Naive B cell (primary cell): ENCODE data around the gene LHX3. TPM values are rescaled to one million over a fixed set of nuclear protein-coding genes. Genes with fewer than 3 reads are reported as not detected.

Experiments
- ATAC-seq, 2 donors: fragments of 150-1000 bp; cut with Tn5 transposase; 2 replicates each; pipeline ENCODE4 v1.10.0; 2021; ENCODE audit warnings: low read depth in 2 of 2, mild to moderate bottlenecking in 2 of 2, moderate library complexity in 2 of 2
- DNase-seq: peaks from one replicate; pipeline ENCODE4 v3.0.0; 2022
- H3K27ac Mint-ChIP-seq, 6 donors: one replicate each; pipeline ENCODE4 v1.8.0; 2020 to 2022; ENCODE audit warnings: mild to moderate bottlenecking in 6 of 6, mixed read lengths in 6 of 6, moderate library complexity in 5 of 6, inconsistent platforms in 2 of 6
- H3K27me3 Mint-ChIP-seq, 3 donors: one replicate each; pipeline ENCODE4 v1.8.0; 2021 to 2022; ENCODE audit warnings: mixed read lengths in 3 of 3, mild to moderate bottlenecking in 1 of 3
- H3K36me3 Mint-ChIP-seq, 2 donors: one replicate each; pipeline ENCODE4 v1.8.0; 2020 to 2022; ENCODE audit warnings: mixed read lengths in 2 of 2, inconsistent platforms in 1 of 2, mild to moderate bottlenecking in 1 of 2
- H3K4me1 Mint-ChIP-seq, 3 donors: one replicate each; pipeline ENCODE4 v1.8.0; 2020 to 2022; ENCODE audit warnings: mixed read lengths in 3 of 3, inconsistent platforms in 1 of 3, mild to moderate bottlenecking in 1 of 3, moderate library complexity in 1 of 3
- H3K4me3 Mint-ChIP-seq, 8 donors: one replicate each; pipeline ENCODE4 v1.8.0; 2020 to 2022; ENCODE audit warnings: mild to moderate bottlenecking in 8 of 8, mixed read lengths in 8 of 8, moderate library complexity in 8 of 8, inconsistent platforms in 2 of 8
- H3K9me3 Mint-ChIP-seq, 7 donors: one replicate each; pipeline ENCODE4 v1.8.0; 2020 to 2022; ENCODE audit warnings: mixed read lengths in 7 of 7, mild to moderate bottlenecking in 5 of 7, inconsistent platforms in 2 of 7, moderate library complexity in 1 of 7
- polyA plus RNA-seq, 6 donors: library from polyadenylated mRNA; unstranded; fragments of 300-500 nt; fragmentation: Illumina TruSeq; gene quantifications; one replicate each; pipeline ENCODE4 v1.2.3, GENCODE V29; 2021; ENCODE audit warnings: low read depth in 6 of 6

The LHX3 gene
- polyA plus RNA-seq, 6 donors from 2014 or later = not detected

DNA sequence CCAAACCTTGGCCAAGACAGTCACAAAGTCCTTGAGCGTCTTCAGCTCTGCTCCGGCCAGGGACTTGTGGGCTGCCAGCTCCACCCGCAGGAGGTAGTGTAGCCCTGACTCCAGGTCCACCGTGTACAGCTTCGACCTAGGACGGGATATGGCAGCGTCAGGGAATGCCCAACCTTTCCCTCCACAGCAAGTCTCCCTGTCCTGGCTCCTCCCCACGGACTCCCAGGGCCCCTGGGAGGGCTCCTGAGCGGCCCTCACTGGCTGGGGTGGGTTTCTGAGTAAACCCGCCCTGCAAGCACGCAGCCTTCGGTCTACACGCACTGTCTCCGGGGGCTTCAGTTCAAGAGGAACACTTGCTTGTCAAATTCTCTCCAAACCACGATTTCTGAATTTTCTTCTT lies 13.7 kb upstream of the LHX3 start:
- Mint-ChIP-seq H3K27ac (peak overlapping the region in 1 of 6 donors; percentile 67), H3K27me3 (no peaks in the 10 kb centered on the region), H3K4me1 (peaks cover 6 to 16% (median 8%) of the 10 kb centered on the region in 3 donors), H3K36me3 (peaks cover 7 to 27% of the 10 kb centered on the region in 2 donors), H3K9me3 (no peaks in the 10 kb centered on the region), H3K4me3 (no peak overlapping the region)
- ATAC-seq = no peak
- no peak for DNase-seq

GRCh38 chr9:136218271-136218670 lies 13.3 kb upstream of the LHX3 start:
- Mint-ChIP-seq H3K9me3 (no peaks in the 10 kb centered on the region), H3K27me3 (no peaks in the 10 kb centered on the region), H3K36me3 (peaks cover 7 to 23% of the 10 kb centered on the region in 2 donors), H3K4me3 (no peak overlapping the region), H3K27ac (no peak overlapping the region), H3K4me1 (peaks cover 4 to 12% (median 6%) of the 10 kb centered on the region in 3 donors)
- ATAC-seq (no peak), DNase-seq (no peak)

- Mint-ChIP-seq H3K4me3 (no peak overlapping the region), H3K27ac (no peak overlapping the region), H3K36me3 (peaks cover 7 to 17% of the 10 kb centered on the region in 2 donors), H3K27me3 (no peaks in the 10 kb centered on the region), H3K9me3 (no peaks in the 10 kb centered on the region), H3K4me1 (peaks cover 3 to 6% (median 6%) of the 10 kb centered on the region in 3 donors)
- ATAC-seq (no peak), DNase-seq (no peak)
Measured at GRCh38 chr9:136216541-136217244, 11.8 kb upstream of the LHX3 start.

DNA sequence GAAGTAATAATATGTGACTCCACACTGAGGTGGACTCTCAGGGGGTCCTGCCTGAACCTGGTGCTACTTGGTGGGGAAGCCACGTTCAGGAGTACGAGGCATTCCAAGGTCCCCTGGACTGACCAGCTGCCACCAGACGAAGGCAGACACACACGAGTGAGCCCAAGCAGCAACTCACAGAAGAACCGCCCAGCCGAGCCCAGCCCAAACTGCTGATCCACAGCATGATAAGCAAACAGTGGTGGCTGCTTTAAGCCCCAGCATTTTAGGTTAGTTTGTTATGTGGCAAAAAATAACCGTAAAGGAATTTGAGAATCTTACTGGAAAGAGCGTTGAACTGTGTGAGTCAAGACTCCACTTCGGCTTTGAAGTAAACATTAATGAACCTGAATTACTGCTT lies 8.8 kb upstream of the LHX3 start:
- H3K4me1 Mint-ChIP-seq = peaks cover 0 to 6% (median 4%) of the 10 kb centered on the region in 3 donors
- no peaks in the 10 kb centered on the region for H3K9me3 Mint-ChIP-seq
- peaks cover 14% of the 10 kb centered on the region in 2 donors for H3K36me3 Mint-ChIP-seq

GRCh38 chr9:136212345-136212950 lies 7.5 kb upstream of the LHX3 start:
- ATAC-seq (no peak), DNase-seq (no peak)
- Mint-ChIP-seq H3K27ac (peak overlapping the region in 1 of 6 donors; percentile 49), H3K27me3 (no peaks in the 10 kb centered on the region), H3K4me3 (peak overlapping the region in 2 of 8 donors; percentile 30 to 42), H3K9me3 (no peaks in the 10 kb centered on the region), H3K36me3 (peaks cover 15% of the 10 kb centered on the region in 2 donors), H3K4me1 (peaks cover 0 to 6% (median 3%) of the 10 kb centered on the region in 3 donors)

More for the DNA sequence above, 8.8 kb upstream of the LHX3 start:
- Mint-ChIP-seq H3K27me3 (no peaks in the 10 kb centered on the region), H3K4me3 (peak overlapping the region in 1 of 8 donors; percentile 57), H3K27ac (no peak overlapping the region)
- ATAC-seq = no peak
- no peak for DNase-seq

- Mint-ChIP-seq H3K27ac (peak overlapping the region in 1 of 6 donors; percentile 49), H3K9me3 (no peaks in the 10 kb centered on the region), H3K36me3 (peaks cover 21 to 23% of the 10 kb centered on the region in 2 donors), H3K27me3 (peaks cover 0 to 6% (median 0%) of the 10 kb centered on the region in 3 donors), H3K4me3 (no peak overlapping the region), H3K4me1 (peaks cover 0 to 10% (median 9%) of the 10 kb centered on the region in 3 donors)
- ATAC-seq (peak in 1 of 2 donors; percentile 30), DNase-seq (no peak)
Measured at GRCh38 chr9:136211441-136212344, 6.8 kb upstream of the LHX3 start.

- ATAC-seq = no peak
- no peaks in the 10 kb centered on the region for H3K9me3 Mint-ChIP-seq
- no peak overlapping the region for H3K27ac Mint-ChIP-seq
- H3K27me3 Mint-ChIP-seq = peaks cover 0 to 7% (median 3%) of the 10 kb centered on the region in 3 donors
- peaks cover 3 to 16% (median 12%) of the 10 kb centered on the region in 3 donors for H3K4me1 Mint-ChIP-seq
- DNase-seq = no peak
- H3K4me3 Mint-ChIP-seq = no peak overlapping the region
- H3K36me3 Mint-ChIP-seq = peaks cover 28 to 29% of the 10 kb centered on the region in 2 donors
Measured at GRCh38 chr9:136211006-136211405, 6.1 kb upstream of the LHX3 start.

- Mint-ChIP-seq H3K27ac (no peak overlapping the region), H3K36me3 (peaks cover 22 to 32% of the 10 kb centered on the region in 2 donors), H3K4me1 (peaks cover 5 to 17% (median 14%) of the 10 kb centered on the region in 3 donors), H3K9me3 (no peaks in the 10 kb centered on the region), H3K4me3 (no peak overlapping the region), H3K27me3 (peaks cover 0 to 7% (median 5%) of the 10 kb centered on the region in 3 donors)
- no peak for DNase-seq
- ATAC-seq = no peak
Measured at GRCh38 chr9:136210276-136210675, 5.3 kb upstream of the LHX3 start.

GRCh38 chr9:136209786-136210185 lies 4.9 kb upstream of the LHX3 start:
- H3K9me3 Mint-ChIP-seq = no peaks in the 10 kb centered on the region
- no peak overlapping the region for H3K4me3 Mint-ChIP-seq
- DNase-seq (no peak), ATAC-seq (no peak)
- H3K4me1 Mint-ChIP-seq = peaks cover 5 to 17% (median 12%) of the 10 kb centered on the region in 3 donors
- peaks cover 17 to 29% of the 10 kb centered on the region in 2 donors for H3K36me3 Mint-ChIP-seq
- peaks cover 0 to 7% (median 5%) of the 10 kb centered on the region in 3 donors for H3K27me3 Mint-ChIP-seq
- peak overlapping the region in 1 of 6 donors; percentile 57 for H3K27ac Mint-ChIP-seq

DNA sequence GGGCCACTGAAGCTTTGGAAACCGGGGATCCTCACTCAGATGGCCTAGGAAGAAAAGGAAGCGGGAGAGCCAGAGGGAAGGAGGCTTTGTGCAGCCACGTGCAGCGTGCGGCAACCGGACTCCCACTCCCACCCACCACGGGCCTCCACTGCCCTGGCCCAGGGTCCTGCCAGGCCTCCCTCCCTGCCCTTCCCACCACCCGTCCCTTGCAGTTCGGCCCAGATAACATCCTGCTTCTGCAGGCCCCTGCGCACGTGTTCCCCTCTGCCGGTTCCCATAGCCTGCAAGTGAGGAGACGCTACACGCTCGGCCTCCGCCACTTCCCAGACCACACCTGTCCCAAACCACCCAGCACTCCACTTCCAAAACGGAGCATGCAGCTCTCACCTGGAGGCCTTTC lies 4.3 kb upstream of the LHX3 start:
- DNase-seq (no peak), ATAC-seq (no peak)
- Mint-ChIP-seq H3K4me3 (no peak overlapping the region), H3K36me3 (peaks cover 16 to 25% of the 10 kb centered on the region in 2 donors), H3K9me3 (no peaks in the 10 kb centered on the region), H3K27ac (peak overlapping the region in 1 of 6 donors; percentile 63), H3K4me1 (peaks cover 6 to 17% (median 11%) of the 10 kb centered on the region in 3 donors), H3K27me3 (peaks cover under 1 to 8% (median 7%) of the 10 kb centered on the region in 3 donors)

DNA sequence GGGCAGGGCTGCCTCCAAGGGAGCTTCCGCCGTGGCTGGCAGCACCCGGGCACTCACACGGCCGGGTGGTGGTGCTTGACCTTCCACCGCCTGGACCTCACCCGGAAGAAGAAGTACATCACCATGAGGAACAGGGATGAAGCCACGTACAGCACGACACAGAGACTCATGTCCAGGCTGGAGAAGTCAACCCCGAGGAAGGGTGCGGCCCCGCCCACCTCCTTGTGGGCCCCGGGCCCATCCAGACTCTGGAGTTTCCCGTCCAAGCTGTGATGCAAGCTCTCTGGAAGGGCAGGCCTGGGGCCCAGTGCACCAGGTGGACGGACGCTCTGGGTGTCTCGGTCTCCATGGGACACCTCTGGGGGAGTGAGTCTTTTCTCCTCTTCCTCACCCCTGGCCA lies 3.7 kb upstream of the LHX3 start:
- Mint-ChIP-seq H3K27me3 (peaks cover 6 to 13% (median 7%) of the 10 kb centered on the region in 3 donors), H3K36me3 (peaks cover 16 to 25% of the 10 kb centered on the region in 2 donors), H3K4me1 (peaks cover 11 to 14% (median 11%) of the 10 kb centered on the region in 3 donors), H3K27ac (peak overlapping the region in 1 of 6 donors; percentile 20), H3K9me3 (no peaks in the 10 kb centered on the region), H3K4me3 (peak overlapping the region in 1 of 8 donors; percentile 47)
- DNase-seq (no peak), ATAC-seq (no peak)

DNA sequence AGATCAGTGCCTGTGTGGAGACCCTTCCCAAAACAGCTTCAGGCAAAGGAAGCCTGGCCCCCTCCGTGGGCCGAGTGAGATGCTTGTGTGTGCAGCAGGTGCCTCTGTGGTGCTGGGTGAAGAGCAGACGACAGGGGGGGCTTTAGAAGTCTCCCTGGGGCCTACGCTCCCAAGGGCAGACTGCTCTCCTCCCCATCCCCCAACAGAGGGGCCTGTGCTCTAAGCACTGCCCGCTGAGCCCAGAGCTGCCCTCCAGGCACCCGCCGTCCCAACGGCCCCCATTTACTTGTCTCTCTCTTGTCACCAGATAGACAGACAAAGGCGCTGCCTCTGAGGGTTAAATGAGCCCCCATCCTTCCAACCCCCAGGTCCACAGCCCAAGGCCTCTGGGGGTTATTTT lies 2.7 kb upstream of the LHX3 start:
- Mint-ChIP-seq H3K36me3 (peaks cover 16 to 25% of the 10 kb centered on the region in 2 donors), H3K9me3 (no peaks in the 10 kb centered on the region), H3K4me1 (peaks cover 11 to 16% (median 13%) of the 10 kb centered on the region in 3 donors), H3K4me3 (peak overlapping the region in 2 of 8 donors; percentile 3 to 30), H3K27me3 (peaks cover 7 to 20% (median 9%) of the 10 kb centered on the region in 3 donors), H3K27ac (no peak overlapping the region)
- DNase-seq (no peak), ATAC-seq (no peak)
